DND-41 (cell line): ENCODE measurements around the gene SMCO2.

Source experiments
- ATAC-seq: fragments of 200-7000 bp; cut with Tn5 transposase; 3 replicates; pipeline ENCODE4 v1.9.1; 2021; ENCODE audit warnings: low read depth; ENCODE audit not compliant: insufficient read depth
- DNase-seq: peaks from one replicate; pipeline ENCODE4 v3.0.0-alpha.2; 2020
- H2AFZ ChIP-seq: 2 replicates; pipeline ENCODE4 v1.6.0; 2012; ENCODE audit warnings: low read depth, low read length
- H3K27ac ChIP-seq: 2 replicates; pipeline ENCODE4 v1.5.1; 2012; ENCODE audit warnings: low read length, inconsistent platforms
- H3K27me3 ChIP-seq: fragments of 200-600 bp; sonication (generic); 2 replicates; pipeline ENCODE4 v1.6.0; 2012; ENCODE audit warnings: low read length, mild to moderate bottlenecking, inconsistent platforms; ENCODE audit not compliant: insufficient read depth, poor library complexity
- H3K36me3 ChIP-seq: 2 replicates; pipeline ENCODE4 v1.5.1; 2012; ENCODE audit warnings: low read length, inconsistent platforms; ENCODE audit not compliant: insufficient read depth
- H3K4me1 ChIP-seq: 2 replicates; pipeline ENCODE4 v1.5.1; 2012; ENCODE audit warnings: mild to moderate bottlenecking, low read length; ENCODE audit not compliant: insufficient read depth
- H3K4me2 ChIP-seq: 2 replicates; pipeline ENCODE4 v1.6.0; 2012; ENCODE audit warnings: mild to moderate bottlenecking, moderate library complexity, low read length, inconsistent platforms; ENCODE audit not compliant: insufficient read depth
- H3K4me3 ChIP-seq, 2 experiments: fragments of 200-600 bp in 1 of 2; shearing (Covaris generic) in 1 of 2; 2 replicates each; pipeline ENCODE4 v1.5.1; 2012 to 2016; ENCODE audit warnings: inconsistent platforms in 2 of 2, low read length in 2 of 2, mild to moderate bottlenecking in 2 of 2, low read depth in 1 of 2, moderate library complexity in 1 of 2
- H3K79me2 ChIP-seq: 2 replicates; pipeline ENCODE4 v1.6.0; 2012; ENCODE audit warnings: low read length, inconsistent platforms; ENCODE audit not compliant: insufficient read depth
- H3K9ac ChIP-seq: 2 replicates; pipeline ENCODE4 v1.6.0; 2012; ENCODE audit warnings: low read depth, mild to moderate bottlenecking, inconsistent platforms, low read length, moderate library complexity
- H3K9me3 ChIP-seq: 2 replicates; pipeline ENCODE4 v1.5.1; 2012; ENCODE audit warnings: low read length, moderate library complexity, mild to moderate bottlenecking, inconsistent platforms; ENCODE audit not compliant: insufficient read depth, severe bottlenecking
- H4K20me1 ChIP-seq: 2 replicates; pipeline ENCODE4 v1.6.0; 2012; ENCODE audit warnings: low read length; ENCODE audit not compliant: insufficient read depth
- CTCF ChIP-seq: IDR thresholded peaks from 2 replicates; pipeline ENCODE4 v1.5.1; 2012; ENCODE audit warnings: borderline replicate concordance, low read length, moderate library complexity, mild to moderate bottlenecking; ENCODE audit not compliant: poor library complexity, severe bottlenecking; ENCODE audit errors: extremely low read depth
- EZH2 ChIP-seq: IDR thresholded peaks from 3 replicates; pipeline ENCODE4 v1.6.1; 2012; ENCODE audit warnings: borderline replicate concordance, low read depth, mild to moderate bottlenecking, moderate library complexity, low read length, inconsistent platforms; ENCODE audit not compliant: severe bottlenecking

SMCO2 gene

DNA sequence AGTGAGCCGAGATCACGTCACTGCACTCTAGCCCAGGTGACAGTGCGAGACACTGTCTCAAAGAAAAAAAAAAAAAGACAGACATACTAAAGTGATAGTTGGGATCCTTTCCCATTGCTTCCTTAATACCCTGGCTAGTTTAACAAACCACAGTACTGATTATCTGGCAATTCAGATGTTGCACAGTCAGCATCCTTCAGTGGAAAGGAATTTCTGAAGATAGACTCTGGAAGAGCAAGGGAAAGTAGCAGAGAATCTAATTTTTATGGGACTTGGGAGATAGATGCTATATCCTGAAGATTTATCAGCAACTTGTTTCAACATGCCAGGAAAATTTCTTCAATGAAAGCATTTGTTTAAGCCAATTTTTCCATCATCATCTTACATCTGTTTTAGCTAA, 71.0 kb downstream of the SMCO2 start:
- TF ChIP-seq CTCF (no peak), EZH2 (no peak)
- Histone ChIP-seq H3K4me2 (no peak overlapping the region), H3K4me1 (no peaks in the 10 kb centered on the region), H3K79me2 (no peaks in the 10 kb centered on the region), H3K36me3 (no peaks in the 10 kb centered on the region), H3K27me3 (peaks cover 6% of the 10 kb centered on the region), H2AFZ (no peak overlapping the region), H4K20me1 (no peaks in the 10 kb centered on the region), H3K9ac (no peak overlapping the region), H3K4me3 (no peak overlapping the region), H3K9me3 (no peaks in the 10 kb centered on the region), H3K27ac (no peak overlapping the region)
- DNase-seq (no peak), ATAC-seq (no peak)

- Histone ChIP-seq H2AFZ (no peak overlapping the region), H3K9ac (no peak overlapping the region), H3K4me2 (no peak overlapping the region), H3K36me3 (no peaks in the 10 kb centered on the region), H4K20me1 (no peaks in the 10 kb centered on the region), H3K27ac (no peak overlapping the region), H3K4me3 (no peak overlapping the region), H3K4me1 (peaks cover 5% of the 10 kb centered on the region), H3K79me2 (no peaks in the 10 kb centered on the region), H3K9me3 (no peaks in the 10 kb centered on the region), H3K27me3 (peaks cover 6% of the 10 kb centered on the region)
- TF ChIP-seq CTCF (no peak), EZH2 (no peak)
- DNase-seq: no peak
- ATAC-seq: no peak
These were observed 71.6 kb downstream of the SMCO2 start for GRCh38 chr12:27517961-27518665.

GRCh38 chr12:27521066-27521465, 74.5 kb downstream of the SMCO2 start:
- H3K27me3 ChIP-seq: peaks cover 6% of the 10 kb centered on the region
- H2AFZ ChIP-seq: no peak overlapping the region
- H3K4me1 ChIP-seq: peaks cover 19% of the 10 kb centered on the region
- no peaks in the 10 kb centered on the region for H3K9me3 ChIP-seq
- no peaks in the 10 kb centered on the region for H3K36me3 ChIP-seq
- no peaks in the 10 kb centered on the region for H4K20me1 ChIP-seq
- no peak overlapping the region for H3K27ac ChIP-seq
- no peaks in the 10 kb centered on the region for H3K79me2 ChIP-seq
- no peak overlapping the region for H3K9ac ChIP-seq
- no peak overlapping the region for H3K4me2 ChIP-seq
- no peak overlapping the region for H3K4me3 ChIP-seq
- TF ChIP-seq EZH2 (no peak), CTCF (no peak)
- no peak for ATAC-seq
- DNase-seq: no peak
